Stimulated activated CD8-positive, alpha-beta memory T cell treated with anti-CD3 and anti-CD28 coated beads, Interleukin-4, amount 100 ng/mL, for 24 hours (primary cell): ENCODE results near the gene CLEC16A.

Source experiments
- DNase-seq: peaks from one replicate; pipeline ENCODE4 v3.0.0-alpha.2; 2020; ENCODE audit warnings: low read depth

The CLEC16A gene

DNA sequence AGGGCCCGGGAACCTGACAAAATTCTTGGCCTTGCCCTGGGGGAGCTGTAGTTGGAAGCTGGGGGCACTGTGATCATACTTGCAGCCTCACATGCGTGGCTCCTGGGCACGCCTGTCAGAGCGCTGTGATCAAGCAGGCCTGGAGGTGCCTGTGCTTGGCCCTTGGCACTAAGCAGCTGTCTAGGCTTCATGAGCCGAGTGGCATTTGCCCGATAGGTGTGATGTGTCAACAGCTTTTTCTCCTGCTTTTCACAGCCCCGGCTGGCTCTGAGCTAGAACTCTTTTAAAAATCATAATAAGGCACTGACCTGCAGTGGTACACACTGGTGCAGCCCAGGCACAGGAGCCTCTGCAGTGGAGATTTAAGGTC is 197.9 kb downstream of the CLEC16A start:
- DNase-seq = no peak

DNA sequence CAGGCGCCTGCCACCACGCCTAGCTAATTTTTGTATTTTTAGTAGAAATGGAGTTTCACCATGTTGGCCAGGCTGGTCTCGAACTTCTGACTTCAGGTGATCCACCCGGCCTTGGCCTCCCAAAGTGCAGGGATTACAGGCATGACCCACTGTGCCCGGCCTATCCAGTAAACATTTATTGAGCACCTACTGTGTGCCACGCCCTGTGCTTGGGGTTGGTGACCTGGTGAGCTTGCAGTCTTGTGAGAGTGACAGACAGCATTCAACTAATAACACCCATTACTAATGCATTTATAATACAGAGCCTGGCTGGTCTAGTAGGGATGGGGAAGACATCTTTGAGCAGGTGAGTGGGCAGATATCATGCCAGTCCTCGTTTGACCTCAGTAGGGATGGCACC is 198.6 kb downstream of the CLEC16A start:
- no peak for DNase-seq

DNA sequence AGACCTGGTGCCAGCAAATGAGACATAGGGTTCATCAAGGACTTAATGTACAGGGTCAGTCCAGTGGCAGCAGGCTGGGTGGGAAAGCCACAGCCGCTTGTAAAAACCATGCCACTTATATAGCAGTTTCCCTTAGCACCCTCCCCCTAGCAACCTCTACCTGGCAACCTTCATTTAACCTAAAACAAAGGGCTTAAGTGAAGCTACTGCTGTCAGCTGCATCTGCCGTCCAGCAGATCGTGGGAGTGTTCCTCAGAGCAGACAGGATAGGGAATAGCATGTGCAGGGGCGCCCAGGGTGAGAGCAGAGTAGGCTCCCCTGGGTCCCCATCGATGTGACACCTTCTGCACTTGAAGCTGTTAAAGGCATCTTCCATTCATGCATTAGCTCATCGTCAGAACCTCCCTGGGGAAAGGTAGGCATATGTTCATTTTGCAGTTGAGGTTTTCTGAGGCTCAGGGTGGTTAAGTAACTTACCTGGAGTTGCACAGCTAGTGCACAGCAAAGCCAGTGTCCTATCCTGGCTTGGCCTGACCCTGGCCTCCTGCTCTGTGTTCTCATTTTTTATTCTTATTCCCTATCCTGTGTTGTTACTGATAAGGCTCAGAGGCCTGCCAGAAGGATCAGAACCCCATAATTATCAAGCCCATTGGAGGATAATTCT is 199.1 kb downstream of the CLEC16A start:
- no peak for DNase-seq

DNA sequence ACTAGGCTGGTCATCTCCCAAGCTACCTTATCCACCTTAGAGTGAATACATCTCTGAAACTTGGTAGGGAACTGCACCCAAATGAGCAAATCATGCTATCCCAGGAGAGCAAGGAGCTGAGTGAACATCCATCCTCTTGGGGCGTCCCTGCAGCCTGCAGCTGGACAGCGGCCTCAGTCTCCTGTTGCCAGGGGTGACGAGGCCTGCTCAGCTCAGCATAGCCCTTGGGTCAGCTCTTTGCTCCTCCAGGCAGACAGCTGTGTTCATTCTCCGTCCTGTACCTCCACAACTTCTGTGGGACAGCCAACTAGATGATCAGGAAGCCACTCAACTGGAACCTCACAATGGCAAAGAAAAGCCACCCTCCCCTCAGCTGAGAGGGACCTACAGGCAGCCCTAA is 199.8 kb downstream of the CLEC16A start:
- DNase-seq = no peak

DNA sequence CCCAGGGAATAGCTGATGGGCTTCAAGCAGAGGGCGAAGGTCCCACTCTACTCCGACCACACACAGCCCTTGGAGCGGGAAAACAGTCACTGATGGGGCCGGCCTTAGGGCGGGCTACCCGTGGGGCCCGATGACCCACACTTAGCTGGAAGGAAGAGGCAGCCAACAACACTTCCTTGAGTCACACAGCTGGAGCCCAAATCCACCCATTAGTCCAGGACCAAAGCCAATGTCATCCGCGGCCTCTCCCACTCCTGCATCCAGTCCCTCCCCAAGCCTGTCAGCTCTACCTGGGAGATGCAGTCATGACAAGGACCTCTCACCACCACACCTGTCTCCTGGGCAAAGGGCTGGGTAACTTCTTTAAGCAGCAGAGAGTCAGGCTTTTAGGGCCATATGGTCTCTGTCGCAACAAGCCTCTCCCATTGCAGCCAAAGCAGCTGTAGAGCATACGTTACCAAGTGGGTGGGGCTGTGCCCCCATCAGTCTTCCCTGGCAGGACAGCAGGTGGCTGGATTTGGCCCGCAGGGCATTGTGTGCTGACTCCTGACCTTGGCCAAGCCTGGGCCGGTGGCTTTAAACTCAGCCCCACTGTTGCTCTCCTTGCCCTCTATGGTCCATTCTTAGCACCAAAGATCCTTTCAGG is 200.9 kb downstream of the CLEC16A start:
- DNase-seq = no peak

DNA sequence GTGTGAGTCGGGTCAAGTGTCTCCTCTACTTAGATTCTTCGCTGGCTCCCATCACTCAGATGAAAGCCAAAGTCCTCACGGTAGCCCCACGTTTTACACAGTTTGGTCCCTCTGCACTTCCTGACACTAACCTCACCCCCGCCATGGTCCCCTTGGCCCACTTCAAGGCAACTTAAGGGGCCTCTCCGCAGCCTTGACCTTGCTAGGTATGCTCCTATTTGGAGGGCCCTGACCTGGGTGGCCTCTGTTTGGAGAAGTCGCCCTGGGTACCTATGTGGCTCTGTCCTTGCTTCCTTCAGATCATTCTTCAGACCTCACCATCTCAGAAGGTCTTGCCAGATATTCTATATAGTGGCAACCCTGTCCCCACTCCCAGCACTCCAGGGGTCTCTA is 201.5 kb downstream of the CLEC16A start:
- no peak for DNase-seq

DNA sequence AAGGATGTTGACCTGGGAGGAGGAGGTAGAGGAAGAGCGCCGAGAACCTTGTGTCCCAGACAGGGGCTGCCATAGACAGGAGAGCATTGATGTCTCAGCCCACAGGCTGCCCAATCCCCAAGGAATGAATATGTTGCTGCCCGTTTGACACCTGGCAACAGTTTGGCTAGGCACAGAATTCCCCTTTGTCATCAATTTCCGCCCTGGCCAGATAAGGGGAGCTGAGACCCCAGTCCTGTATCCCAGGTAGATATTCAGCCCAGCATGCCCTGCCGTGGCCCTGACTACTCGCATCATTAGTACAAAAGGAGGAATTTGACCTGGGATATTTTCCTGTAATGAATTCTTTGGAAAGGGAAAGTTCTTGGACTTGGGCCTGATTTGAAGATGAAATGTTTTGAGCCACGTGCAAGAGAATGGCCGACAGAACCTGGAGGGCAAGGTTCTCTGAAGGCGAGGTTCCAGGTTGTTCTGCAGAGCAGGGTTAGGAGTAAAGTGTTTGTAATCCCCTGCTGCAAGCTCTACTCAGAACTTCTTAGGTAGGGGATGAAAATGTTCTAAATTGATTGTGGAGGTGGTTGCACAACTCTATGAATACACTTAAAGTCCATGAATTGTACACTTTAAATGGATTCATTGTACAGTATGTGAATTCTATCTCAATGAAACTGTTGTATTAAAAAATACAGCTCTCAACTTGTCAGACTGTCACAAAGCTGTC is 202.8 kb downstream of the CLEC16A start:
- no peak for DNase-seq

DNA sequence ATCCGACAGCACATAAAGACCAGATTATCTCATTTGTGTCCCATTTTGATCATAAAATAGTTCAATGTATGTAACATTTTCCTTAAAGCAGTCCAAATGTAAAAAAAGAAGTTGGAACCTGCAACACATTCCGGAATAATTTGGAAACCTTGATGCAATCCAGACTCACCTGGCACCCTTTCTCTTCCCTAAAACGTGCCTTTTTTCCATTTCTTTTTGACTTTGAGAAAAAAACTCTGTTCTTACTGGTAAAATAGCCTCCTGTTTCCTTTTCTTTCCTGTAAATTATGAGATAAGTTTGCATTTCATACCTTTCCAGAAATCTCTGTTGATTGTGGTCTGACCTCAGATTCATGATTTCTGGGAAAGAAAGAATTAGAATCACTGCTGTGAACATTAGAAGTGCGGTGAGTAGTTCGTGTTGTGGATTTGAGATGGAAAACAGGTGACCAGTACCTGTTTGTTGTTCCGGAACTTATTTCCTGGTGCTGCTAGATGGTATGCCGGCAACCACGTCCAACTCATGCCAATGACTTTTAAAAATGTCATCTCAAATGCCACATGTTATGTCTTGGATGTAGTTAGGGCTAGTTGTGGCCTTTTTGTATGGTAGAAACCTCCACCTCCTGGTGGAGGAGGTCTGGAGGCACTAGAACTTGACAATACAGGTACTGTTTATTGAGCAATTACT is 203.5 kb downstream of the CLEC16A start:
- no peak for DNase-seq

DNA sequence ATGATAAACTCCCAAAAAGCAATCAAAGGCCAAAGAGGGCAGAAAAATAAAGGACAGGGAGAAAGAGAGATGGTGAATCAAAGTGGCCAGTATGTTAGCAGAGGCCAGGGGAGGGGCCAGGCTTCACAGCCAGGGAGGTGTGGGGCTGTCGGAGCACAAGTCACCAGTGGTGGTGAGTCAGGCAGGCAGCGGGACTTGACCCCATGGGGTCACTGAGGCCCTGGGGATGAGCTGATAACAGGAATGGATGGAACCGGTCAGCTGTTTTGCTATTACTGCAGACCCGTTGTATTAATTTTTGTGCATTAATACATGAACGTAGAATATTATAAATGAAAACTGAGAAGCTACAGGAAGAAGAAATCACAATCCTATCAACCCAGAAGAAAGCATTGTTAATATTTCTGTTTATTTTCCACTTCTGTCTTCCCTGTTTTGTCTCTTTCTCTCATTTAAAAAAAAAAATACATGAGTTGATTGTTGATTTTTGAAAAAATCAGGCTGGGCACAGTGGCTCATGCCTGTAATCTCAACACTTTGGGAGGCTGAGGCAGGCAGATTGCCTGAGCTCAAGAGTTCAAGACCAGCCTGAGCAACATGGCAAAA is 204.8 kb downstream of the CLEC16A start:
- DNase-seq = no peak

DNA sequence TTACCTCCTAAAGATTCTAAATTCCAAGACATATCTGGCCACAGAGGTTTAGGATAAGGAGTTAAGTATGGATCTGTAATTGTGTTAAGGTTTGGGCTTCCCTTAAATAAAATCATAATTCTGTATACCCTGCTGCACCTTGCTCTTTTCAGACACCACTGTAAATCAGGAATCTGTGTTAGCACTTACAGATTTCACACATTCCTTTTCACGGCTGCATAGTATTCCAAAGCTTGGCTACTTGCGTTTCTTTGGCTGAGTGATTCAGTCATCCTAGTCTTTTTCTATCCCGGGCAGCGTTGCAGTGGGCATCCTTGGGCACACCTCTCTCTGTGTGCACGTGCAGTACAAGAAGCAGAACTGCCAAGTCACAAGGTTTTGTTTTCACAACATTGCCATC is 205.8 kb downstream of the CLEC16A start:
- no peak for DNase-seq

DNA sequence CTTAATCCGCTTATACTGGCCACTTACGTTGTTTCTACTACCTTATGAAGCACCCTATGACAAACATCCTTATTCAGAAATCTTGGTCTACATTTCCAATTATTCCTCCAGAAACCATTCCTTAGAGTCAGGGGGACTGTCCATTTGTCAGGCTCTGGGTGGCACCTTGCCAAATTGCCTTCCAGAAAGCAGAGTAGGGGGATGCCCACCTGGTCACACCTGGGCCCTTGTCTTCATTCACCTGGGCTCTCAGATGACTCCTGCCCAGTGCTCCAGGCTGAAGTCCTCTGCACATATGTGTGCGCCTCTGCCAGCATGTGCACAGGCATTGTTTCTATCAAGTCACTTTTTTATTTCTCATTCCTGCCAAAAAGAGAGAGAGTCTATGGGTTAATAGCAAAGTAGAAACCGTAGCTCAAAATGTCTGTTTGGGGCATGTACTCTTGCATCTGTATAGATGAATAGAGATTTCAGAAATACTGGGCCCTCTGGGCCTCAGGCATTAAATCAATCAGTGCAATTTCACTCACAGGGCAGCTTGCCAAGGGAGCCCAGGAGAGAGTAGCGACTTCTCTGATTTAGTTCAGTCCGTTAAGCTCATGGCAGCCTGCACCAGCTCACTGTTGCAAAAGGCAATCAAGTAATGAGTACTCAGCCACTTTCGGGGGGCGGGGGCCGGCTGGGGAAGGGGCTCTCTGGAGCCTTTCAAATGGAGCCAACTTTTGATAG is 207.0 kb downstream of the CLEC16A start:
- no peak for DNase-seq

DNA sequence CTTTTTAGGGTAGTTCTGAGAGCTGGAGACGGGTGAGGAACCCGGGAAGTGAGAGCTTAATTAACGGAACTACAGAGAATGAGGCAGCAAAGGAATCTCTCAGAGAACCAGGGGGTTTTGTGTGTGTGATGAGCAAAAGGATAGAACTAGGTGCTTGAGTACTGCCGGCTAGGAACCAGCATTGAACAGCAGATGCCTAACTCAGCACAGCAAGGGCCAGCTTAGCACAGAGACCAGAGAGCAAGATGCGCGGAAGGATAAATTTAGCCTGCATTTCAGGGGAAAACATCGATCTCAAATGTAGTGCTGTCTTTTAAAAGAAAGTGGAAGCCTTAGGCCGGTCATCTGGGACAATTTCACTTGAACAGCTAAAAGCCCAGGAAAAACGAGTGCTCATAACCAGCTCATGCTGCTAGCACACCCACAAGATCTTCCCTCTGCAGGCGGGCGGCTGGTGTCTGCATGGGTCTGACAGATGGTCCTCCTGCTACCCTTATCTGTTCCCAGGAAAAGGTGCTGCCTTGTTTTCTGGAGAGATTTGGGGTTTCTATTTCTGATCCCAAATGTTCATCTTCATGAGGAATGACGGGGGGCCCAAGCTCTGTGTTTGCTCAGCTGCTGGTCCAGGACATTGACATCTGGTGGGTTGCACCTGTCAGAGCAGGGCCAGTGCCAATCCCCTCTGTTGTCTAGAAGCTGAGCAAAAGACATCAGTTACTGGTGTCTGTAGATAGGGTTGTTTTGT is 207.7 kb downstream of the CLEC16A start:
- no peak for DNase-seq

DNA sequence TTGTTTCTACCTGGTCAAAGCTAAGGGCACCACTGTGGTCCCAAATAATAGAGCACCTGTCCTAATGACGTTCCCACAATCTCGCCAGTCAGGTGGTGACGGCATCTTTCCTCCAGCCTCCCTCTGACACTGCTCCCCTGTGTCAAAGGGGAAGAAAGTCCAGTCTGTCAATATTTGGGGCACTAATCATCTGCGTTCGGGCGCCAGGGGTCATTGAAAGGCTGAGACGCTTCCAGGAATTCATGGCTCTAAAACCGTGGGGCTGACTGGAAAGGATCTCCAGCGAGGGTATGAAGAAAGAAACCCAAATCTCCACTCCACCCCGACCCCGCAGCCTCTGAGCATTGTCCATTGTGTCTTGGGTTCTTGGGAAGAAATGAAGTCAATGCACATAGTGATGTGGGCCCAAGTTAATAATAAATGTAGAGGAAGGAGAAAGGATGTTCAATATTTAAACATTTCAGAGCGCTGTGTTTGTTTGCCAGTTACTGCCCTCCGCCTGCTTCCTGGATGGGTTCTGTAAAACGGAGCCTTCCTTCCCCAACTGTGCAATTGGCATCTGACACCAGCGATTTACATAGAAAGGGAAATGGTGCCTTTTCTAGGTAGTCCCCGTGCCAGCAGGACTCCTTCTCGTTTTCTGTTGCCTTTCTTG is 208.4 kb downstream of the CLEC16A start:
- DNase-seq = no peak

DNA sequence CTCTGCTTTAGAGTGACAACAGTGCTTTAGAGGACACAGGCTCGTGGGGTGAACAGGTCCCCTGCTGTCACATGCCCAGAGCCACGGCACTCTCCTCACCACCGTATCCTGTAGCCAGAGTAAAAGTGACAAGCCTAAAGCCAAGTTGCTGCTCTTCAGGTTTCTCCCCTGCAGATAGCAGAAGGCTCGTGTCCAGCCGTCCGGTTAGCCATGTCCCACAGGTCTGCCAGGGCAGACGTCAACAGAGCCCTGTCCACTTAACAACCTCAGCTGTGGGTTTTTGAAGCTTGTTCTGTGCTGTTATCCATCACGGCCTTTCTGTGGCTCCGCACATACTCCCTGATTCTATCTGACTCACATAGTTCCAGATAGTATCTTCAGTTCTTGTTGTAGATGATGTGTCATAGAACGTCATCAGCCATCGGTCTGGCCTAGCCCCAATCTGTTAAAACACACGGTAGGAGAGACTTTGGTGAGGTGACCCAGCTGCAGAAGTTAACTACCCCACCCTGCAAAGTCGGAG is 211.0 kb downstream of the CLEC16A start:
- DNase-seq = no peak

DNA sequence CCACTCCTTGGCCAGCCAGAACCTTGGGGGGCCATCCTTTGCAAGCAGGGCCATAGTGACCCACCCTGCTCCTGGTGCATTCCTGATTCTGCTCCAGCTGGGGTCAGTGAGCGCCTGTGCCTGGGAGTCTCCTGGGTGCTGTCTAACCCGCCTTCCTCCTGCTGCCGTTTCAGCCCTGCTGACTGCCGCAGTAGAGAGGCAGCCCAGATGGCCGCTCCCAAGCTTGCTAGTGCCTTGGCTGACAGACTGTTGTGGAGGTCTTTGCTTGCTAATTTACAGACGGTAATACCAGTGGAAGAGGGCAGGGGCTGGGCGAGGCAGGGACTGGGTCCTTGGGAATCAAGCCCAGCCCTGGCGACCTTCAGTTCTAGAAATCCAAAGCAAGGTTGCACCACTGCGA is 212.0 kb downstream of the CLEC16A start:
- DNase-seq = no peak

DNA sequence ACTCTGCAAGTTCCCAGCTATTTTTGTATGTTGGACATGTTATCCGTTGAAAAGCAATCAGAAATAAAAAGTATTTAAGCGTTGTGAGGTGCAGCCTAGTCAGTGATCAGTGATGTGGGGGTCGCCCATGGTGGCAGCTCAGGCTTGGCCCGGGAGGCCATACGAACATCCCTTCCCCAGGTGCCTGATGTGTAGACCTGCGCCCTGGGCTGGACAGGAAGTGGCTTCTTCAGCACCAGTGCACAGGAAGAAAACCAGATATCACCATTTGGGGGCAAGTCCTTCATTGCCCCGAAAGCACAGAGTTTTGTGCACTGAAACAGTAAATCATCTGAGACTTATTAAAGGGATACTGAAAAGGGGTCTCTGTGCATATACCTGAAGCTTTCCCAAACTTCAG is 212.8 kb downstream of the CLEC16A start:
- no peak for DNase-seq

DNA sequence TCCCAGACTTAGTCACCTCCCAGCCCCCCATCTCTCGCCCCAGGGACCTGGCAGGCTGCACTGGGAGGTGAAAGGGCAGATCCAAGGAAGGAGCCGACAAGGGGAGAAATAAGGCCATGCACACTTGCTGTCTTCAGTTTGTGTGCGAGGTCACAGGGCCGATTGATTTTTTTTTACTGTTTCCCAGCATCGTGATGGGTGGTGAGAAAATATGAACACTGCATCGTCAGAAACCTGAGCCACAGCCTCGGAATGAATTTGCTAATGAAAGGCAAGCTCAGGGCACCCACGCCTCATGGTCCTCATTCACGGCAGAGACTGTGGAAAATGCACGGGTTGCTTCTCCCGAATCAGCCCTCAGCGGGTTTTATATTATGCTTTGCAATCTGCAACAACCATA is 213.7 kb downstream of the CLEC16A start:
- DNase-seq = no peak

DNA sequence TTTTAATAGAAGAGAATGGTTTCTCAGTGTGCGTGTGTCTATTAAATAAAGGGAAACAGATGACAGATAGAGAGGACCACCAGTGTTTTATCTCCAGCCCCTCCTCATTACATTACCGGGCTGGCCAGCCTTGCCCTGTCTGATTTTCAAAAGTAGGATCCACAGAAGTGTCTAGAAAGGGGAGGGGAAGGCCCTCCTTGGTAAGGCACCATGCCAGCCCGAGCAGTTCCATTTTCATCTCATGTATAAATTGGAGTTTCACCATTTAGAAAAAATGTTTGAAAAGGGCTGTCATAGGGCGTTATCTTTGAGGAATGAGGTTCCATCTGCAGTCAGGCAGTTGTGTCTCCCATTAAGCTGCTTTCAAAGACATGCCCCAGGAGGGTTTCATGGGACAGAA is 214.9 kb downstream of the CLEC16A start:
- no peak for DNase-seq

DNA sequence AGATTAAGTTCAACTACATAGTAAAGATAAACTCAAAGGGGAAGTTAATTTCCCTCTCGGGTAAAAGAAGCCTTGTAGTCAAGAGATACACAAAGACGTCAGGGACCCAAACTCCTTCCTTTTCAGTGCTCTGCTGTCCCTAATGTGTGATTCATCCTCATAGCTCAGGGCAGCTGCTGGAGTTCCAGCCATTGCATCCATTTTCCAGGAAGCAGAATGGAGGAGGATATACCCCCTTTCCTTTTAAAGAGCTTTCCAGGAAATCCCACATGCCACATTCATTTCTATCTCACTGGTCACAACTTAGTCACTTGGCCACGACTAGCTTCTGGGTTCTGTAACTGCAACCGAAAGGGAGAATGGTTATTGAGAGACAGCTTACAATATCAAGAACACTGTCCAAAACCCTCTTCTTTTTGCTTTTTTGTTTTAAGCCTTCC is 216.3 kb downstream of the CLEC16A start:
- no peak for DNase-seq

DNA sequence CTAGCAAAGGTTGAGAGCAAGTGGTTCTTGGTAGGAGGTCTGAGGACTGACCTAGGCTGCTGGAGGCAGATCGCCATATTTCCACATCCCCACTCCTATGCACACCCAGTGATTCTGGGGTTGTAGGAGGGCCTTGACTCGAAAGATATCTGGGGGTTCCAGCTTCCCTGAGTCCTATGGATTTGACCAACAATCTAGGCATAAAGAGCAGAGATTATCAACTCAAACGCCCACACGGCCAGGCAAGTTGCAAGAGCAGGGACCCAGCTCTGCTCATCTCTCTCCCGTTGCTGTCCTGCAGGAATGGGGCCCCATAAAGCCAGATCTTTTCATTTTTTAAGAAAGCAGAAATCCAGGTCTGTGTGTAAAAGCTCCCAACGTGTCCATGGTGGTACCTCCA is 217.1 kb downstream of the CLEC16A start:
- DNase-seq = no peak
